Endothelial cell of umbilical vein (primary cell): Measurements from ENCODE around the gene TMEM130. TPM values are rescaled to one million over a fixed set of nuclear protein-coding genes. Genes with fewer than 3 reads are reported as not detected.

ENCODE experiments used
- BruUV-seq: library from RNA; stranded (reverse); fragments of 400-500 nt; replicated peaks from 2 replicates; lab custom pipeline; 2021; lab: Mats Ljungman, UMichigan
- CTCF ChIA-PET: fragments of 300-600, 350-600 bp; sonication (Branson Sonifier 250); formaldehyde crosslinking; loops from one replicate; lab custom pipeline; 2021; ENCODE audit warnings: antibody characterized with exemption, inconsistent platforms; lab: Charles Lee
- POLR2A ChIA-PET: fragments of 300-600, 350-600 bp; sonication (Branson Sonifier 250); formaldehyde crosslinking; loops from one replicate; lab custom pipeline; 2021; ENCODE audit warnings: antibody characterized with exemption, inconsistent platforms; lab: Charles Lee
- DNase-seq: peaks from one replicate; pipeline ENCODE4 v3.0.0-alpha.2; 2011; ENCODE audit warnings: low read depth, low spot score
- FAIRE-seq: peaks from 2 replicates; lab custom pipeline; 2011; peaks lifted over from hg19 to GRCh38; lab: Jason Lieb, UNC
- H2AFZ ChIP-seq: 2 replicates; pipeline ENCODE4 v1.6.0; 2012; ENCODE audit warnings: low read depth, low read length, control low read depth, inconsistent platforms
- H3K27ac ChIP-seq: 2 replicates; pipeline ENCODE4 v1.5.1; 2011; ENCODE audit warnings: low read depth, mild to moderate bottlenecking, control low read depth, low read length, moderate library complexity; ENCODE audit not compliant: insufficient read depth
- H3K27me3 ChIP-seq, 2 experiments: 2 replicates each; pipeline versions ENCODE4 v1.6.0 to v1.6.1; 2011; ENCODE audit warnings: low read length in 2 of 2, mixed read lengths in 1 of 2; ENCODE audit not compliant: control insufficient read depth in 2 of 2, insufficient read depth in 2 of 2
- H3K36me3 ChIP-seq, 2 experiments: 2 replicates in 1 of 2; 3 replicates in 1 of 2; pipeline ENCODE4 v1.5.1; 2011; ENCODE audit warnings: low read length in 2 of 2, mild to moderate bottlenecking in 1 of 2, moderate library complexity in 1 of 2; ENCODE audit not compliant: control insufficient read depth in 2 of 2, insufficient read depth in 2 of 2; ENCODE audit errors: extremely low read depth in 1 of 2
- H3K4me1 ChIP-seq: 3 replicates; pipeline ENCODE4 v1.5.1; 2011; ENCODE audit warnings: mild to moderate bottlenecking, low read length; ENCODE audit not compliant: control insufficient read depth, insufficient read depth; ENCODE audit errors: extremely low read depth
- H3K4me2 ChIP-seq: 2 replicates; pipeline ENCODE4 v1.6.1; 2011; ENCODE audit warnings: low read length, control low read depth, mixed read lengths; ENCODE audit not compliant: insufficient read depth
- H3K4me3 ChIP-seq, 3 experiments: fragments of 200-600 bp in 1 of 3; sonication (generic), shearing (Covaris generic) in 1 of 3; replicated peaks in 1 of 3; 2 replicates each; pipeline ENCODE4 v1.5.1; 2011 to 2016; ENCODE audit warnings: control low read depth in 3 of 3, low read length in 3 of 3, mild to moderate bottlenecking in 2 of 3, inconsistent platforms in 1 of 3, low read depth in 1 of 3, moderate library complexity in 1 of 3; ENCODE audit not compliant: insufficient read depth in 1 of 3
- H3K79me2 ChIP-seq: 2 replicates; pipeline ENCODE4 v1.6.0; 2012; ENCODE audit warnings: low read length, inconsistent platforms; ENCODE audit not compliant: control insufficient read depth, insufficient read depth
- H3K9ac ChIP-seq: replicated peaks from 2 replicates; pipeline ENCODE3; 2011; ENCODE audit warnings: low read length, control low read depth; ENCODE audit not compliant: insufficient read depth; ENCODE audit errors: extremely low read depth
- H3K9me1 ChIP-seq: replicated peaks from 3 replicates; pipeline ENCODE4 v1.6.0; 2011; ENCODE audit warnings: mild to moderate bottlenecking, low read length; ENCODE audit not compliant: control insufficient read depth, insufficient read depth; ENCODE audit errors: extremely low read depth
- H3K9me3 ChIP-seq: replicated peaks from 2 replicates; pipeline ENCODE4 v1.5.1; 2012; ENCODE audit warnings: low read length, inconsistent platforms; ENCODE audit not compliant: control insufficient read depth, insufficient read depth
- H4K20me1 ChIP-seq: replicated peaks from 2 replicates; pipeline ENCODE3; 2011; ENCODE audit warnings: mild to moderate bottlenecking, low read length; ENCODE audit not compliant: control insufficient read depth, insufficient read depth; ENCODE audit errors: extremely low read depth
- EZH2 ChIP-seq: IDR thresholded peaks from 2 replicates; pipeline ENCODE4 v1.6.1; 2012; ENCODE audit warnings: borderline replicate concordance, low read depth, mild to moderate bottlenecking, moderate library complexity, low read length, inconsistent platforms; ENCODE audit not compliant: severe bottlenecking
- FOS ChIP-seq: IDR thresholded peaks from 2 replicates; pipeline ENCODE4 v1.6.1; 2011; ENCODE audit warnings: mild to moderate bottlenecking, low read length, moderate library complexity, borderline replicate concordance; ENCODE audit not compliant: insufficient read depth
- GATA2 ChIP-seq: IDR thresholded peaks from 2 replicates; pipeline ENCODE4 v1.7.0; 2011; ENCODE audit warnings: low read depth, mild to moderate bottlenecking, moderate library complexity, mixed read lengths, low read length; ENCODE audit not compliant: insufficient read length, insufficient read depth
- JUN ChIP-seq: IDR thresholded peaks from 2 replicates; pipeline ENCODE4 v1.6.1; 2011; ENCODE audit warnings: borderline replicate concordance, low read depth; ENCODE audit not compliant: insufficient read length, insufficient read depth
- MAX ChIP-seq: IDR thresholded peaks from 2 replicates; pipeline ENCODE4 v1.6.1; 2011; ENCODE audit not compliant: insufficient read depth, insufficient read length
- MYC ChIP-seq: IDR thresholded peaks from one replicate; pipeline ENCODE4 v1.6.1; 2011; ENCODE audit warnings: mild to moderate bottlenecking, low read depth, low read length
- POLR2A ChIP-seq: IDR thresholded peaks from 2 replicates; pipeline ENCODE4 v1.6.1; 2012; ENCODE audit warnings: low read depth, mild to moderate bottlenecking, control low read depth, low read length
- POLR2AphosphoS5 ChIP-seq: IDR thresholded peaks from 2 replicates; pipeline ENCODE4 v1.6.1; 2012; ENCODE audit warnings: low read depth, mild to moderate bottlenecking, control low read depth, low read length, moderate library complexity; ENCODE audit not compliant: insufficient read depth
- dilution Hi-C: fragments of 300-500 bp; cut with MboI; formaldehyde crosslinking; loops from one replicate; pipeline ENCODE4 v1.15.0; 2019; ENCODE audit warnings: low sequenced_read_pairs; ENCODE audit not compliant: extremely low pct_ligation_motif_present
- intact Hi-C: fragments of 100-400 bp; cut with micrococcal nuclease; formaldehyde crosslinking; loops from one replicate; pipeline ENCODE4 v1.10.0; 2022
- polyA plus RNA-seq, 4 experiments: library from polyadenylated mRNA; depleted of rRNA in 3 of 4; stranded (reverse) in 3 of 4; unstranded in 1 of 4; fragments of >200 nt; gene quantifications; 2 replicates each; pipeline versions ENCODE4 v1.2.1 to v1.2.3, GENCODE V29; 2011 to 2012; ENCODE audit warnings: missing spikeins in 1 of 4
- total RNA-seq: library from RNA; stranded (reverse); gene quantifications from 2 replicates; pipeline ENCODE4 v1.2.3, GENCODE V29; 2021
- TF ChIP-seq, protein P1 (sequence below), 2 donors: IDR thresholded peaks; 1 replicate in 1 of 2; 2 replicates in 1 of 2; pipeline ENCODE4 v1.5.1; 2011; ENCODE audit warnings: low read length in 2 of 2, mild to moderate bottlenecking in 2 of 2, moderate library complexity in 2 of 2, control low read depth in 1 of 2, inconsistent platforms in 1 of 2, low read depth in 1 of 2; ENCODE audit not compliant: insufficient read depth in 1 of 2; ENCODE audit errors: extremely low read depth in 1 of 2

Gene TMEM130
- total and polyA plus RNA-seq, 2 donors (not counting 3 experiments of a cell fraction or from before 2014, with no cell fraction given), result not detected

DNA sequence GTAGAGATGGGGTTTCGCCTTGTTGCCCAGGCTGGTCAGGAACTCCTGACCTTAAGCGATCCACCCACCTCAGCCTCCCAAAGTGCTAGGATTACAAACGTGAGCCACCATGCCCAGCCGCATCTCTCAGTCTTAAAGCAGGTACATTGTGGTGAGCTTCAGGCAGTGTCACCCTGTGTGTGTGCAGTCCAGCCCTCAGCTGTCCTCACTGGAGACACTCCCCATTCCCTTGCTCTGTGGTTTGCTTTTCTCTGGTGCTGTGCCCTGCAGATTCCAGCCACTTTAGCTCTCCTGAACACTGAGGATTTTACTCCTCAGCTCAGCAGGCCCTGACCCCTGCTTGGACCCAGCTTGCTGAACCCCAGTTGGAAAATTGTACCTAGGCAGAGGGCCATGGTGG lies 14.6 kb upstream of the TMEM130 start:
- TF ChIP-seq POLR2A (no peak), MYC (no peak), EZH2 (no peak), POLR2AphosphoS5 (no peak)
- ChIA-PET POLR2A (no interaction called here), CTCF (interaction anchor here (2.0 kb wide), 1 partner anchor 53 kb away, joined by 5 read pairs; no protein-coding TSS in a partner anchor)
- dilution Hi-C loops (no loop called here), intact Hi-C loops (no loop called here)
- H3K27me3 ChIP-seq, result no peaks in the 10 kb centered on the region
- FAIRE-seq, result no peak
- no TSS peak for BruUV-seq
- no peak overlapping the region for H3K4me3 ChIP-seq
- H4K20me1 ChIP-seq, result no peaks in the 10 kb centered on the region
- H3K9ac ChIP-seq, result no peak overlapping the region
- no peak overlapping the region for H3K4me2 ChIP-seq
- no peak overlapping the region for H2AFZ ChIP-seq
- no peaks in the 10 kb centered on the region for H3K9me3 ChIP-seq
- peaks cover 6% of the 10 kb centered on the region for H3K4me1 ChIP-seq
- no peak overlapping the region for H3K27ac ChIP-seq
- H3K9me1 ChIP-seq, result no peaks in the 10 kb centered on the region
- peaks cover 29% of the 10 kb centered on the region for H3K79me2 ChIP-seq
- no peak for DNase-seq
- peaks cover 9 to 16% of the 10 kb centered on the region in 2 experiments for H3K36me3 ChIP-seq

DNA sequence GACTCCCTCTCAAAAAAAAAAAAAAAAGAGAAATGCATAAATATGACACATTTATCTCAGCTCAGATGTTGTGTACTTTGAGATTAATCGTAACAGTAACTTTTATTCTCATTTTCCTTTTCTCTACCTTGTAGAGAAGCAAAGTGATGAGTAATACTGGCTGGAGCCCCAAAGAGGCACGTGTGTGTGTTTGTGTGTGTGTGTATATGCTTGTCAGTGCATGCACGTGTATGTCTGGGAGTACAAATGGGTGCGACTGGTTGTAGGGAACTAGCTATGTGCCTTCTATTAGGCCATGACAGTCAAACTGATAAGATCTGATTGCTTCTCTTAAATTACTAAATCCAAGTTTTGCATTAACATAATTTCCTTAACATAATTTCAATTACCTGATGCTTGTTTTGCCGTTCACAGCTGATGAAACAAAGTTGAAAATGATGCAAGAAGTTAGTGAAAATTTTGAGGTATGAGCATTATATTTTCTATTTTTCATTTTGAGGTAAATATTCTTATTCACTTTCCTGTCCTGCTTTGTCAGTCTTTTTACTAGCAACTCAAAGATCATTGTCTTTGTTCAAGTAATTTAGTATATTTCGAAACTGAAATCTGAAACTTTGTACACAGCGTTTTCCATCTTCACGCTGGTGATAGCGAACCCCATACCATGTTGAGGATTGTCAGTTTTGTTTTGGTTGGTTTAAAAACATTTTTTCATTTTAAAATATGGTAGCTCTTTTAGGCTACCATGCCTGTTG lies 11.9 kb upstream of the TMEM130 start:
- no peaks in the 10 kb centered on the region for H3K27me3 ChIP-seq
- H3K4me1 ChIP-seq, result peaks cover 8% of the 10 kb centered on the region
- CTCF ChIA-PET, result interaction anchor here (1.2 kb wide), 1 partner anchor 10 kb away, joined by 4 read pairs; no protein-coding TSS in a partner anchor
- H3K9ac ChIP-seq, result no peak overlapping the region
- intact Hi-C loops (no loop called here), dilution Hi-C loops (no loop called here)
- no peak overlapping the region for H3K4me2 ChIP-seq
- no peaks in the 10 kb centered on the region for H3K9me1 ChIP-seq
- H3K27ac ChIP-seq, result no peak overlapping the region
- BruUV-seq, result no TSS peak
- H2AFZ ChIP-seq, result no peak overlapping the region
- DNase-seq (no peak), FAIRE-seq (no peak)
- H3K36me3 ChIP-seq, result peaks cover 9 to 11% of the 10 kb centered on the region in 2 experiments
- peaks cover 2% of the 10 kb centered on the region for H4K20me1 ChIP-seq
- POLR2A ChIA-PET, result no interaction called here
- TF ChIP-seq POLR2A (no peak), JUN (no peak), EZH2 (no peak), MAX (no peak), FOS (no peak), GATA2 (no peak), POLR2AphosphoS5 (no peak), MYC (no peak)
- TF ChIP-seq, protein P1, sequence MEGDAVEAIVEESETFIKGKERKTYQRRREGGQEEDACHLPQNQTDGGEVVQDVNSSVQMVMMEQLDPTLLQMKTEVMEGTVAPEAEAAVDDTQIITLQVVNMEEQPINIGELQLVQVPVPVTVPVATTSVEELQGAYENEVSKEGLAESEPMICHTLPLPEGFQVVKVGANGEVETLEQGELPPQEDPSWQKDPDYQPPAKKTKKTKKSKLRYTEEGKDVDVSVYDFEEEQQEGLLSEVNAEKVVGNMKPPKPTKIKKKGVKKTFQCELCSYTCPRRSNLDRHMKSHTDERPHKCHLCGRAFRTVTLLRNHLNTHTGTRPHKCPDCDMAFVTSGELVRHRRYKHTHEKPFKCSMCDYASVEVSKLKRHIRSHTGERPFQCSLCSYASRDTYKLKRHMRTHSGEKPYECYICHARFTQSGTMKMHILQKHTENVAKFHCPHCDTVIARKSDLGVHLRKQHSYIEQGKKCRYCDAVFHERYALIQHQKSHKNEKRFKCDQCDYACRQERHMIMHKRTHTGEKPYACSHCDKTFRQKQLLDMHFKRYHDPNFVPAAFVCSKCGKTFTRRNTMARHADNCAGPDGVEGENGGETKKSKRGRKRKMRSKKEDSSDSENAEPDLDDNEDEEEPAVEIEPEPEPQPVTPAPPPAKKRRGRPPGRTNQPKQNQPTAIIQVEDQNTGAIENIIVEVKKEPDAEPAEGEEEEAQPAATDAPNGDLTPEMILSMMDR (IDR thresholded peaks at IDR 0.05; ENCODE audit: extremely low read depth in 1 of 2, insufficient read depth in 1 of 2, low read depth in 1 of 2, low read length in 2 of 2), result no peak
- no peaks in the 10 kb centered on the region for H3K9me3 ChIP-seq
- H3K79me2 ChIP-seq, result peaks cover 39% of the 10 kb centered on the region
- H3K4me3 ChIP-seq, result no peak overlapping the region
